Measurements from ENCODE around the gene PDE11A. TPM values are rescaled to one million over a fixed set of nuclear protein-coding genes. Genes with fewer than 3 reads are reported as not detected.

The PDE11A gene
- total RNA-seq, 1 donor from 2014 or later: 0.75 TPM

GRCh38 chr2:177673602-177674595 lies 398.7 kb downstream of the PDE11A start:
- H3K36me3 ChIP-seq: no peaks in the 10 kb centered on the region
- H3K27ac ChIP-seq: no peak overlapping the region
- intact Hi-C loops (cut with DNase I): no loop called here
- no peaks in the 10 kb centered on the region for H3K27me3 ChIP-seq
- H3K9me3 ChIP-seq: no peaks in the 10 kb centered on the region
- H3K4me1 ChIP-seq: no peaks in the 10 kb centered on the region
- no peak for DNase-seq (ENCODE audit: low spot score in 2 of 2)
- no peak overlapping the region for H3K4me3 ChIP-seq
- no peak for TF ChIP-seq CTCF (IDR thresholded peaks at IDR 0.05)

- Histone ChIP-seq H3K4me3 (no peak overlapping the region), H3K4me1 (no peaks in the 10 kb centered on the region), H3K9me3 (no peaks in the 10 kb centered on the region), H3K27me3 (no peaks in the 10 kb centered on the region), H3K36me3 (no peaks in the 10 kb centered on the region), H3K27ac (no peak overlapping the region)
- intact Hi-C loops (cut with DNase I): no loop called here
- no peak for DNase-seq (ENCODE audit: low spot score in 2 of 2)
- no peak for TF ChIP-seq CTCF (IDR thresholded peaks at IDR 0.05)
Observed at GRCh38 chr2:177671662-177672061, 400.9 kb downstream of the PDE11A start.

- H3K27ac ChIP-seq: no peak overlapping the region
- intact Hi-C loops (cut with DNase I): no loop called here
- no peak overlapping the region for H3K4me3 ChIP-seq
- no peaks in the 10 kb centered on the region for H3K36me3 ChIP-seq
- H3K27me3 ChIP-seq: no peaks in the 10 kb centered on the region
- no peak for TF ChIP-seq CTCF (IDR thresholded peaks at IDR 0.05)
- DNase-seq (ENCODE audit: low spot score in 2 of 2): no peak
- H3K4me1 ChIP-seq: no peaks in the 10 kb centered on the region
- H3K9me3 ChIP-seq: no peaks in the 10 kb centered on the region
Observed at GRCh38 chr2:177670791-177671535, 401.6 kb downstream of the PDE11A start.

- Histone ChIP-seq H3K27ac (no peak overlapping the region), H3K4me1 (no peaks in the 10 kb centered on the region), H3K4me3 (no peak overlapping the region), H3K36me3 (no peaks in the 10 kb centered on the region), H3K9me3 (no peaks in the 10 kb centered on the region), H3K27me3 (no peaks in the 10 kb centered on the region)
- intact Hi-C loops (cut with DNase I): no loop called here
- no peak for TF ChIP-seq CTCF (IDR thresholded peaks at IDR 0.05)
- DNase-seq (ENCODE audit: low spot score in 2 of 2): no peak
Observed at GRCh38 chr2:177669625-177670330, 402.8 kb downstream of the PDE11A start.

GRCh38 chr2:177669201-177669600 lies 403.4 kb downstream of the PDE11A start:
- intact Hi-C loops (cut with DNase I): no loop called here
- Histone ChIP-seq H3K36me3 (no peaks in the 10 kb centered on the region), H3K4me1 (no peaks in the 10 kb centered on the region), H3K9me3 (no peaks in the 10 kb centered on the region), H3K27me3 (no peaks in the 10 kb centered on the region), H3K4me3 (no peak overlapping the region), H3K27ac (no peak overlapping the region)
- TF ChIP-seq CTCF (IDR thresholded peaks at IDR 0.05): no peak
- no peak for DNase-seq (ENCODE audit: low spot score in 2 of 2)
